ENCODE results near the gene TMEM151B. TPM values are rescaled to one million over a fixed set of nuclear protein-coding genes. Genes with fewer than 3 reads are reported as not detected.

Gene TMEM151B
- total and polyA plus RNA-seq, 2 of the 13 experiments (the other 11 are each of a cell fraction or from before 2014, with no cell fraction given): not detected

DNA sequence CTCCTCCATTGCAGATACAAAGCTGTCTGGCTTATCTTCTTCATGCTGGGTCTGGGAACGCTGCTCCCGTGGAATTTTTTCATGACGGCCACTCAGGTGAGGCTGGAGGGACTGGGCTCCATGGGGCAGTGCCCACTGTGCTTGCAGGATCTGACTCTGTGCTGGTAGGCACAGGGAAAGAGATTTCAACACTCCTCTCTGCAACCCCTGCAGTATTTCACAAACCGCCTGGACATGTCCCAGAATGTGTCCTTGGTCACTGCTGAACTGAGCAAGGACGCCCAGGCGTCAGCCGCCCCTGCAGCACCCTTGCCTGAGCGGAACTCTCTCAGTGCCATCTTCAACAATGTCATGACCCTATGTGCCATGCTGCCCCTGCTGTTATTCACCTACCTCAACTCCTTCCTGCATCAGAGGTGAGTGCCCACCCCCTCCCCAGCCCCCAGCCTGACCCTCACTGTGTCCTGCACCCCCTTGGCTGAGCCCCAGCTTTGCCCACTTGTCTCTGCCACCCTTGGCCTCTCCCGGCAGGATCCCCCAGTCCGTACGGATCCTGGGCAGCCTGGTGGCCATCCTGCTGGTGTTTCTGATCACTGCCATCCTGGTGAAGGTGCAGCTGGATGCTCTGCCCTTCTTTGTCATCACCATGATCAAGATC, 40.7 kb upstream of the TMEM151B start (continued):
- no peak for TF ChIP-seq SYNCRIP (IDR thresholded peaks at IDR 0.05; ENCODE audit: insufficient read depth, low read depth, low read length)
- TF ChIP-seq, protein P1, sequence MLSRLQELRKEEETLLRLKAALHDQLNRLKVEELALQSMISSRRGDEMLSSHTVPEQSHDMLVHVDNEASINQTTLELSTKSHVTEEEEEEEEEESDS (CRISPR knock-in tag; IDR thresholded peaks at IDR 0.05; ENCODE audit: borderline replicate concordance): no peak
- peak; percentile 50; the same call in 1 of the 2 replicates for TF ChIP-seq HIC2 (CRISPR knock-in tag; IDR thresholded peaks at IDR 0.05; ENCODE audit: low read depth)
- peak; percentile 74 for TF ChIP-seq CEBPB (IDR thresholded peaks at IDR 0.05; ENCODE audit: borderline replicate concordance, low read depth, low read length)
- no peak for TF ChIP-seq ZNF460 (CRISPR knock-in tag; IDR thresholded peaks at IDR 0.05; ENCODE audit: borderline replicate concordance)
- TF ChIP-seq MED8 (CRISPR knock-in tag; IDR thresholded peaks at IDR 0.05; ENCODE audit: insufficient replicate concordance): peak; percentile 30
- TF ChIP-seq PITX1 (CRISPR knock-in tag; IDR thresholded peaks at IDR 0.05): no peak
- TF ChIP-seq, protein P2, sequence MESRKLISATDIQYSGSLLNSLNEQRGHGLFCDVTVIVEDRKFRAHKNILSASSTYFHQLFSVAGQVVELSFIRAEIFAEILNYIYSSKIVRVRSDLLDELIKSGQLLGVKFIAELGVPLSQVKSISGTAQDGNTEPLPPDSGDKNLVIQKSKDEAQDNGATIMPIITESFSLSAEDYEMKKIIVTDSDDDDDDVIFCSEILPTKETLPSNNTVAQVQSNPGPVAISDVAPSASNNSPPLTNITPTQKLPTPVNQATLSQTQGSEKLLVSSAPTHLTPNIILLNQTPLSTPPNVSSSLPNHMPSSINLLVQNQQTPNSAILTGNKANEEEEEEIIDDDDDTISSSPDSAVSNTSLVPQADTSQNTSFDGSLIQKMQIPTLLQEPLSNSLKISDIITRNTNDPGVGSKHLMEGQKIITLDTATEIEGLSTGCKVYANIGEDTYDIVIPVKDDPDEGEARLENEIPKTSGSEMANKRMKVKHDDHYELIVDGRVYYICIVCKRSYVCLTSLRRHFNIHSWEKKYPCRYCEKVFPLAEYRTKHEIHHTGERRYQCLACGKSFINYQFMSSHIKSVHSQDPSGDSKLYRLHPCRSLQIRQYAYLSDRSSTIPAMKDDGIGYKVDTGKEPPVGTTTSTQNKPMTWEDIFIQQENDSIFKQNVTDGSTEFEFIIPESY (CRISPR knock-in tag; IDR thresholded peaks at IDR 0.05): peak; percentile 74; the same call in 1 of the 2 replicates

Measured in HepG2 (cell line).